ENCODE data around the gene GNA12.

GNA12 gene

GRCh38 chr7:2840458-2840857, 3.6 kb downstream of the GNA12 start:
- Histone ChIP-seq H3K4me3 (replicated peaks; ENCODE audit: insufficient read depth, low read length) (no peak overlapping the region), H3K27ac (replicated peaks) (no peak overlapping the region), H3K27me3 (ENCODE audit: insufficient read depth, poor library complexity, severe bottlenecking) (no peaks in the 10 kb centered on the region)
- TF ChIP-seq SPI1 (IDR thresholded peaks at IDR 0.05; ENCODE audit: borderline replicate concordance, low read depth) (no peak), CTCF (IDR thresholded peaks at IDR 0.05; ENCODE audit: insufficient read depth, low read length) (no peak)
- no peak for DNase-seq (ENCODE audit: low read depth in 1 of 2, low spot score in 1 of 2)

DNA sequence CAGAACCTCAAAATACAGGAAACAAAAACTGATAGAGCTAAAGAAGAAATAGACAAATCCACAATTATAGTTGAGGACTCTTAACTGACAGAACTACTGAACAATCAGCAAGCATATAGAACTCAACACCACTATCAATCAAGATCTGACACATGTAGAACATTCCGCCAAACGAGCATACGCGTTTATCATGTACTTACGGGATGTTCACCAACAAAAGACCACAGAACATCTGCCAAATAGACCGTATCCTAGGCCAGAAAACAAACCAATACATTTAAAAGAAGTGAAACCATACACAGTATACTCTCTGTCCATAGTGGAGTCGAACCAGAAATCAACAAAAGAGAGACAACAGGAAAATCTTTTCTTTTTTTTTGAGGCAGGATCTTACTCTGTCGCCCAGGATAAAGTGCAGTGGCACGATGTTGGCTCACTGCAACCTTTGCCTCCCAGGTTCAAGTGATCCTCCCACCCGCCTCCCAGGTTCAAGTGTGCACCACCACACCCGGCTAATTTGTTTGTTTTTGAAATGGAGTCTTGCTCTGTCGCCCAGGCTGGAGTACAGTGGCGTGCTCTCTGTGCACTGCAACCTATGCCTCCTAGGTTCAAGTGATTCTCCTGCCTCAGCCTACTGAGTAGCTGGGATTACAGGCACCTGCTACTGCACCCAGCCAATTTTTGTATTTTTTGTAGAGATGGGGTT, 5.1 kb downstream of the GNA12 start:
- DNase-seq (ENCODE audit: low read depth in 1 of 2, low spot score in 1 of 2), result no peak
- Histone ChIP-seq H3K27ac (replicated peaks) (no peak overlapping the region), H3K27me3 (ENCODE audit: insufficient read depth, poor library complexity, severe bottlenecking) (no peaks in the 10 kb centered on the region), H3K4me3 (replicated peaks; ENCODE audit: insufficient read depth, low read length) (no peak overlapping the region)
- TF ChIP-seq POLR2AphosphoS5 (IDR thresholded peaks at IDR 0.05; ENCODE audit: low read depth) (no peak), GABPA (IDR thresholded peaks at IDR 0.05; ENCODE audit: low read depth) (no peak), SPI1 (IDR thresholded peaks at IDR 0.05; ENCODE audit: borderline replicate concordance, low read depth) (no peak)

GRCh38 chr7:2838451-2838850, 5.7 kb downstream of the GNA12 start:
- TF ChIP-seq SPI1 (IDR thresholded peaks at IDR 0.05; ENCODE audit: borderline replicate concordance, low read depth) (no peak), POLR2AphosphoS5 (IDR thresholded peaks at IDR 0.05; ENCODE audit: low read depth) (no peak), REST (IDR thresholded peaks at IDR 0.05; ENCODE audit: insufficient replicate concordance, low read depth) (no peak), CTCF (IDR thresholded peaks at IDR 0.05; ENCODE audit: insufficient read depth, low read length) (no peak), GABPA (IDR thresholded peaks at IDR 0.05; ENCODE audit: low read depth) (no peak)
- no peak overlapping the region for H3K4me3 ChIP-seq (replicated peaks; ENCODE audit: insufficient read depth, low read length)
- DNase-seq (ENCODE audit: low read depth in 1 of 2, low spot score in 1 of 2), result no peak
- H3K27ac ChIP-seq (replicated peaks), result peak overlapping the region; percentile 44; the same call in 1 of the 2 replicates
- H3K27me3 ChIP-seq (ENCODE audit: insufficient read depth, poor library complexity, severe bottlenecking), result no peaks in the 10 kb centered on the region

- H3K27ac ChIP-seq (replicated peaks), result peak overlapping the region; percentile 44
- H3K4me3 ChIP-seq (replicated peaks; ENCODE audit: insufficient read depth, low read length), result no peak overlapping the region
- no peak for TF ChIP-seq CTCF (IDR thresholded peaks at IDR 0.05; ENCODE audit: insufficient read depth, low read length)
- TF ChIP-seq SPI1 (IDR thresholded peaks at IDR 0.05; ENCODE audit: borderline replicate concordance, low read depth), result no peak
- TF ChIP-seq POLR2AphosphoS5 (IDR thresholded peaks at IDR 0.05; ENCODE audit: low read depth), result no peak
- TF ChIP-seq GABPA (IDR thresholded peaks at IDR 0.05; ENCODE audit: low read depth), result no peak
- TF ChIP-seq REST (IDR thresholded peaks at IDR 0.05; ENCODE audit: insufficient replicate concordance, low read depth), result no peak
- no peaks in the 10 kb centered on the region for H3K27me3 ChIP-seq (ENCODE audit: insufficient read depth, poor library complexity, severe bottlenecking)
- DNase-seq (ENCODE audit: low read depth in 1 of 2, low spot score in 1 of 2), result no peak
These were observed 6.6 kb downstream of the GNA12 start for GRCh38 chr7:2837496-2837895.

All from HL-60 (cell line).